ENCODE data around the gene SYTL3.

SYTL3 gene

DNA sequence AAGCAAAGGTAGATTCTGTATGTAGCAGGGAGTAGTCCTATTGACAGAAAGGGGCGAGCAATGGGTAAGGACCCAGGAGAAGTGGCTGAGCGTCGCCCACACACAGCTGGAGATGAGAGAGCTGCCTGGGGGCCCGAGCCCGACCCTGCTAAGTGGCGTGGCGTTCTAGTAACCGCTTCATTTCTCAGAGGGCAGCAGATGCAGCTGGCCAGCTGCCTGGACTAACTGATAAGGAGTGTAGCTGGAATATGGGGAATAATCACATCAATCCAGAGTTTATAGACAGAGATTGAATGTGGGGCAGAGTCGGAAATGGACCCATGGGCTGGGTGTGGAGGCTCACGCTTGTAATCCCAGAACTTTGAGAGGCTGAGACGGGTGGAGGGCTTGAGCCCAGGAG lies 104.9 kb downstream of the SYTL3 start:
- Histone ChIP-seq H3K79me2 (ENCODE audit: insufficient read depth, low read length) (no peaks in the 10 kb centered on the region), H3K4me3 (ENCODE audit: low read depth in 1 of 2, low read length in 2 of 2) (no peak overlapping the region), H2AFZ (ENCODE audit: low read depth, low read length) (no peak overlapping the region), H4K20me1 (ENCODE audit: insufficient read depth, low read length) (no peaks in the 10 kb centered on the region), H3K36me3 (ENCODE audit: insufficient read depth, low read length) (no peaks in the 10 kb centered on the region), H3K9ac (ENCODE audit: low read depth, low read length) (no peak overlapping the region), H3K27me3 (ENCODE audit: insufficient read depth, low read length, poor library complexity) (peaks cover 3% of the 10 kb centered on the region), H3K4me1 (ENCODE audit: insufficient read depth, low read length) (no peaks in the 10 kb centered on the region), H3K9me3 (ENCODE audit: insufficient read depth, low read length, severe bottlenecking) (no peaks in the 10 kb centered on the region), H3K4me2 (ENCODE audit: insufficient read depth, low read length) (no peak overlapping the region), H3K27ac (ENCODE audit: low read length) (no peak overlapping the region)
- no peak for TF ChIP-seq EZH2 (IDR thresholded peaks at IDR 0.05; ENCODE audit: borderline replicate concordance, low read depth, low read length, severe bottlenecking)
- TF ChIP-seq, protein P1, sequence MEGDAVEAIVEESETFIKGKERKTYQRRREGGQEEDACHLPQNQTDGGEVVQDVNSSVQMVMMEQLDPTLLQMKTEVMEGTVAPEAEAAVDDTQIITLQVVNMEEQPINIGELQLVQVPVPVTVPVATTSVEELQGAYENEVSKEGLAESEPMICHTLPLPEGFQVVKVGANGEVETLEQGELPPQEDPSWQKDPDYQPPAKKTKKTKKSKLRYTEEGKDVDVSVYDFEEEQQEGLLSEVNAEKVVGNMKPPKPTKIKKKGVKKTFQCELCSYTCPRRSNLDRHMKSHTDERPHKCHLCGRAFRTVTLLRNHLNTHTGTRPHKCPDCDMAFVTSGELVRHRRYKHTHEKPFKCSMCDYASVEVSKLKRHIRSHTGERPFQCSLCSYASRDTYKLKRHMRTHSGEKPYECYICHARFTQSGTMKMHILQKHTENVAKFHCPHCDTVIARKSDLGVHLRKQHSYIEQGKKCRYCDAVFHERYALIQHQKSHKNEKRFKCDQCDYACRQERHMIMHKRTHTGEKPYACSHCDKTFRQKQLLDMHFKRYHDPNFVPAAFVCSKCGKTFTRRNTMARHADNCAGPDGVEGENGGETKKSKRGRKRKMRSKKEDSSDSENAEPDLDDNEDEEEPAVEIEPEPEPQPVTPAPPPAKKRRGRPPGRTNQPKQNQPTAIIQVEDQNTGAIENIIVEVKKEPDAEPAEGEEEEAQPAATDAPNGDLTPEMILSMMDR (IDR thresholded peaks at IDR 0.05; ENCODE audit: borderline replicate concordance, extremely low read depth, low read length, poor library complexity, severe bottlenecking): no peak
- DNase-seq: no peak
- no peak for ATAC-seq (ENCODE audit: insufficient read depth, low read depth)

DNA sequence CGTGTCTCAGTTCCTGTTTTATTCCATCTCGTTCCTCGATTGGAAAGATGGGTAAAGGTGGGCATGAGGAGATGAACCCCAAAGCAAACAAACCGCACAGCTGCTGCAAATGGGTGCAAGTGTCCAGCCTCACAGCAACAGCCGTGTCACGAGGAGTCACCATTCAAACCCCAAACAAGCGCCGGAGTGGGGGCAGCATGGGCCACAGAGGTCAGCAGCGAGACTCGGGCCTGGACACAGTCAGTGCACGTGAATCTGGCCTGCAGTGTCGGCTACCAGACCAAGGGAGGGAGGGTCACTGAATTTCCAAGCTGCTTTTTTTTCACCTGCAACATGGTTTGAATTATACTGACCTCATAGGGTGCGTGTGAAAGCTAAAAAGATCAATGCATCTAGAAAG lies 105.8 kb downstream of the SYTL3 start:
- H3K79me2 ChIP-seq (ENCODE audit: insufficient read depth, low read length): no peaks in the 10 kb centered on the region
- no peaks in the 10 kb centered on the region for H3K36me3 ChIP-seq (ENCODE audit: insufficient read depth, low read length)
- H4K20me1 ChIP-seq (ENCODE audit: insufficient read depth, low read length): no peaks in the 10 kb centered on the region
- H3K27me3 ChIP-seq (ENCODE audit: insufficient read depth, low read length, poor library complexity): no peaks in the 10 kb centered on the region
- TF ChIP-seq, protein P1 (IDR thresholded peaks at IDR 0.05; ENCODE audit: borderline replicate concordance, extremely low read depth, low read length, poor library complexity, severe bottlenecking): no peak
- no peak for TF ChIP-seq EZH2 (IDR thresholded peaks at IDR 0.05; ENCODE audit: borderline replicate concordance, low read depth, low read length, severe bottlenecking)
- no peak overlapping the region for H3K9ac ChIP-seq (ENCODE audit: low read depth, low read length)
- H3K27ac ChIP-seq (ENCODE audit: low read length): no peak overlapping the region
- H2AFZ ChIP-seq (ENCODE audit: low read depth, low read length): no peak overlapping the region
- ATAC-seq (ENCODE audit: insufficient read depth, low read depth): no peak
- no peak for DNase-seq
- no peak overlapping the region for H3K4me2 ChIP-seq (ENCODE audit: insufficient read depth, low read length)
- H3K4me1 ChIP-seq (ENCODE audit: insufficient read depth, low read length): no peaks in the 10 kb centered on the region
- H3K4me3 ChIP-seq (ENCODE audit: low read depth in 1 of 2, low read length in 2 of 2): no peak overlapping the region
- H3K9me3 ChIP-seq (ENCODE audit: insufficient read depth, low read length, severe bottlenecking): no peaks in the 10 kb centered on the region

DNA sequence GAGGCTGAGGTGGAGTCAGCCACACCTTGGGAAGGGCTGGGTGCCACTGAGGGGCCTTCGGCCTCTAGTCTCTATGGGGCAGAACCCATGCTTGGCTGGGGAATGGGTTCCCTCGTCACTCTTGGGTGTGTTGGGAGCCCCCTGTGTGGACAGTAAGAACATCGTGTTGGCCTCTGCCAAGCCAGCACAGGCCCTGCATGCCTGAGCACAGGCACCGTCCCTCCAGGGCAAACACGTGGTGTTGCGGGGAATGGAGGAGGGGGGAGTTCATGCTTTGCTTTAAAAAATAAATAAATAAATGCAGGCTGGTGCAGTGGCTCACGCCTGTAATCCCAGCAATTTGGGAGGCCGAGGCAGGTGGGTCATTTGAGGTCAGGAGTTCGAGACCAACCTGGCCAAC lies 106.3 kb downstream of the SYTL3 start:
- no peaks in the 10 kb centered on the region for H3K36me3 ChIP-seq (ENCODE audit: insufficient read depth, low read length)
- DNase-seq: no peak
- no peak for TF ChIP-seq EZH2 (IDR thresholded peaks at IDR 0.05; ENCODE audit: borderline replicate concordance, low read depth, low read length, severe bottlenecking)
- TF ChIP-seq, protein P1 (IDR thresholded peaks at IDR 0.05; ENCODE audit: borderline replicate concordance, extremely low read depth, low read length, poor library complexity, severe bottlenecking): no peak
- no peak overlapping the region for H3K9ac ChIP-seq (ENCODE audit: low read depth, low read length)
- H3K79me2 ChIP-seq (ENCODE audit: insufficient read depth, low read length): no peaks in the 10 kb centered on the region
- H2AFZ ChIP-seq (ENCODE audit: low read depth, low read length): no peak overlapping the region
- H3K9me3 ChIP-seq (ENCODE audit: insufficient read depth, low read length, severe bottlenecking): no peaks in the 10 kb centered on the region
- H3K27me3 ChIP-seq (ENCODE audit: insufficient read depth, low read length, poor library complexity): no peaks in the 10 kb centered on the region
- H3K4me2 ChIP-seq (ENCODE audit: insufficient read depth, low read length): no peak overlapping the region
- H3K4me1 ChIP-seq (ENCODE audit: insufficient read depth, low read length): no peaks in the 10 kb centered on the region
- no peaks in the 10 kb centered on the region for H4K20me1 ChIP-seq (ENCODE audit: insufficient read depth, low read length)
- H3K4me3 ChIP-seq (ENCODE audit: low read depth in 1 of 2, low read length in 2 of 2): no peak overlapping the region
- no peak for ATAC-seq (ENCODE audit: insufficient read depth, low read depth)
- H3K27ac ChIP-seq (ENCODE audit: low read length): no peak overlapping the region
